Erythroblast (primary cell): ENCODE results near the gene MRPL50.

ENCODE experiments used
- GATA1 ChIP-seq: IDR thresholded peaks from 2 replicates; pipeline ENCODE4 v1.6.1; 2011; ENCODE audit warnings: low read depth, mild to moderate bottlenecking, control low read depth, low read length, moderate library complexity
- POLR2A ChIP-seq: IDR thresholded peaks from 2 replicates; pipeline ENCODE4 v1.6.1; 2011; ENCODE audit warnings: mild to moderate bottlenecking, low read length

GRCh38 chr9:101369286-101369685 lies 29.1 kb downstream of the MRPL50 start:
- TF ChIP-seq POLR2A: no peak
- no peak for TF ChIP-seq GATA1
